Fibroblast of skin of abdomen (primary cell): Measurements from ENCODE around the gene DTX3L.
A peak's percentile ranks its signal among the peaks of the same experiment; 100 is the strongest.

Source experiments
- DNase-seq: peaks from one replicate; pipeline ENCODE4 v3.0.0-alpha.2; 2013

DTX3L gene

GRCh38 chr3:122608916-122609315, 44.8 kb downstream of the DTX3L start:
- no peak for DNase-seq

GRCh38 chr3:122609798-122610559, 45.8 kb downstream of the DTX3L start:
- DNase-seq, result peak; percentile 79

GRCh38 chr3:122612696-122613095, 48.6 kb downstream of the DTX3L start:
- DNase-seq, result no peak

- DNase-seq, result no peak
These were observed 51.2 kb downstream of the DTX3L start for GRCh38 chr3:122615303-122615702.

- DNase-seq, result no peak
These were observed 54.5 kb downstream of the DTX3L start for GRCh38 chr3:122618614-122619013.

GRCh38 chr3:122619040-122619439, 54.9 kb downstream of the DTX3L start:
- DNase-seq, result peak; percentile 4

- no peak for DNase-seq
These were observed 56.3 kb downstream of the DTX3L start for GRCh38 chr3:122620399-122620798.

- no peak for DNase-seq
These were observed 57.0 kb downstream of the DTX3L start for GRCh38 chr3:122621112-122621511.

- DNase-seq, result no peak
These were observed 59.1 kb downstream of the DTX3L start for GRCh38 chr3:122623031-122623829.
